ENCODE data around the gene CDC42BPB.

The CDC42BPB gene

GRCh38 chr14:102967506-102967795, 89.9 kb downstream of the CDC42BPB start:
- no peak overlapping the region for H3K27ac ChIP-seq
- TF ChIP-seq, protein P1, sequence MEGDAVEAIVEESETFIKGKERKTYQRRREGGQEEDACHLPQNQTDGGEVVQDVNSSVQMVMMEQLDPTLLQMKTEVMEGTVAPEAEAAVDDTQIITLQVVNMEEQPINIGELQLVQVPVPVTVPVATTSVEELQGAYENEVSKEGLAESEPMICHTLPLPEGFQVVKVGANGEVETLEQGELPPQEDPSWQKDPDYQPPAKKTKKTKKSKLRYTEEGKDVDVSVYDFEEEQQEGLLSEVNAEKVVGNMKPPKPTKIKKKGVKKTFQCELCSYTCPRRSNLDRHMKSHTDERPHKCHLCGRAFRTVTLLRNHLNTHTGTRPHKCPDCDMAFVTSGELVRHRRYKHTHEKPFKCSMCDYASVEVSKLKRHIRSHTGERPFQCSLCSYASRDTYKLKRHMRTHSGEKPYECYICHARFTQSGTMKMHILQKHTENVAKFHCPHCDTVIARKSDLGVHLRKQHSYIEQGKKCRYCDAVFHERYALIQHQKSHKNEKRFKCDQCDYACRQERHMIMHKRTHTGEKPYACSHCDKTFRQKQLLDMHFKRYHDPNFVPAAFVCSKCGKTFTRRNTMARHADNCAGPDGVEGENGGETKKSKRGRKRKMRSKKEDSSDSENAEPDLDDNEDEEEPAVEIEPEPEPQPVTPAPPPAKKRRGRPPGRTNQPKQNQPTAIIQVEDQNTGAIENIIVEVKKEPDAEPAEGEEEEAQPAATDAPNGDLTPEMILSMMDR (conservative IDR thresholded peaks at IDR 0.05) = no peak

DNA sequence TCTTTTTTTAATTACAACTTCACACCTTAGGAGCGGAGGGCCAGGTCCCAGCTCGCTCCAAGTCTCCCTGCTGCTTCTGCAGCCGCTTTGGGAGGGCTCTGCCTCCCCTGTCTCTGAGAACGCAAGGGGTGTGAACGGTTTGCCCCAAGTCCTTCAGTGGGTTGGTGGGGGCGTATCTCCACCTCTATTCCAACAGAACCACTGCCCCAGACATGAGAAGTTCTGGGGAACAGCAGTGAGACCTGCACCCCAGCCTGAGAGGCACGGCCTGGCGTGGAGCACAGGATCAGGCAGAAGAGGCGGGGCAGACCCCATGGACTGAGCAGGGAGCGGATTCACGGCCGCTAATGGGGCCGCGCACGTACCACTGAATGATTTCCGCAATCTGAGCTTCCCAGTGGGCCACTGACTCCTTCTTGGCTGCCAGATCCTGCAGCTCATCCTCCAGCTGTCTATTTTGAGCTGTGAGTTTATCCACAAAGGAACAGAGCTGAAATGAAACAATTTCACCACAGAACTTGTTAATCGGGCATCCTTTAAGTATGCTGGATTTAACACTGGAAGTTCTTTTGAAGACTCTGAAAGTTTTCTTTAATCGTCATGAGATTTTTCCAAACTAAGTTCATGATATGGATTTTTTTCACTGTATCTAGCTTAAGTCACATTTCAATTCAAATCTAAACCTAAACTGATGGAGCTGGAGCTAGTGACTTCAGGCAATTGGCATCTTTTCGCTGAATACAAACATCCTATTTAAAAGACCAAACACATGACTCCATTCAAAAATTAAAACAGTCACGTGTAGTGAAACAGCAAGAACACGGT, 90.5 kb downstream of the CDC42BPB start:
- TF ChIP-seq, protein P1 (conservative IDR thresholded peaks at IDR 0.05) = no peak
- no peak overlapping the region for H3K27ac ChIP-seq

DNA sequence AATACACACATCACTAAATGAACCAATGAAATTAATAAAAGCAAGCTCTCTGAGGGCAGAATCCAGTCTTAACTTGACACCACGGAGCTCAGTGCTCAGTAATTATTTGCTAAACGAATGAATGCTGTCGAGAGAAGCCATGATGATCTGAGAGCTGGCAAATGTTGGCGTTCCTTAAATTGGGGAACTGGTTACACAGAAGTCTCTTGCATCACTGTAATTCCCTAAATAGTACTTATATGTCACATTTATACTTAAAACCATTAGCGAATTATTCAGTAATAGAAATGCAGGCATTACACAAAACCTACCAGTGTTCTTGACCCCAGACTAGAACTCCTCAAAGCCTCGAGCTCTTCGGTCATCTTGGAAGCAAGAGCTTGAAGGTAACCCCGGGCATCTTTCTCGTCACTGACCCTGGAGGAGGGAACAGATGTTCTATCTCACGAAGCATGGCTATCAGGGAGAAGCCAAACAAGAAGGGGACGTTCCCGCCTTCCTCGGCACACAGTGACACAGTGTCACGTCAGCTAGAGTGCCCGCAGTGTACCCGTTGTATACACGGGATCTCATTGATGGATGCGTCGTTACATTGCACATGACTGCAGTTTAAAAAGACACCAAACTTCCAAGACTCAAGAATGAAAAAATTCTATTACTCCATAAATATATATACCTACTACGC, 91.2 kb downstream of the CDC42BPB start:
- TF ChIP-seq, protein P1 (conservative IDR thresholded peaks at IDR 0.05) = no peak

GRCh38 chr14:102965282-102965681, 92.1 kb downstream of the CDC42BPB start:
- TF ChIP-seq, protein P1 (conservative IDR thresholded peaks at IDR 0.05) = no peak
- no peak overlapping the region for H3K27ac ChIP-seq

More for the DNA sequence above, 91.2 kb downstream of the CDC42BPB start:
- H3K27ac ChIP-seq = no peak overlapping the region

- peak overlapping the region; percentile 70 for H3K27ac ChIP-seq
- TF ChIP-seq, protein P1 (conservative IDR thresholded peaks at IDR 0.05) = no peak
Observed at GRCh38 chr14:102964152-102964730, 93.1 kb downstream of the CDC42BPB start.

GRCh38 chr14:102962111-102962627, 95.2 kb downstream of the CDC42BPB start:
- no peak overlapping the region for H3K27ac ChIP-seq
- TF ChIP-seq, protein P1 (conservative IDR thresholded peaks at IDR 0.05) = no peak

DNA sequence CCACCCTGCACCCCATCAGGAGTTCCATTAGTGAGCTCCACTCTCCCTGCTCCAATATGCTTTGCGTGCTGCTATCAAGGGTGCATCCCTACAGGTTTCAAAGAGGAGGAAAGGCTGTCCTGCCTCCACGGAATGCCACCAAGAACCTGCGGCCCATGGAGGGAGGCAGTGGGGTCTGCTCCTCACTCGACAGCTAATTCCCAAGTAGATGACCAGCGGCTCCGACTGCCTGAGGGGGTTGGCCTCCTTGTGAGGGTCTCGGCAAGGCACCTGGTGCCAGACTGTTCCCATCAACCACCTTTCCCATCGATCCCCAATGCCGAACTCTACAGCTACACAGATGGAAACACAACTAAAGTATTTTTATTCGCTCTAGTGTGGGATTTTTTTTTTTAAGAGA, 98.9 kb downstream of the CDC42BPB start:
- TF ChIP-seq, protein P1 (conservative IDR thresholded peaks at IDR 0.05) = no peak
- H3K27ac ChIP-seq = no peak overlapping the region
